Stimulated activated CD8-positive, alpha-beta memory T cell treated with anti-CD3 and anti-CD28 coated beads, Interleukin-4, amount 100 ng/mL, for 4 hours (primary cell): Measurements from ENCODE around the gene RAB26.

Experiments
- DNase-seq, 2 donors: peaks; one replicate each; pipeline ENCODE4 v3.0.0-alpha.2; 2020; ENCODE audit warnings: low read depth in 2 of 2, low spot score in 1 of 2

The RAB26 gene

DNA sequence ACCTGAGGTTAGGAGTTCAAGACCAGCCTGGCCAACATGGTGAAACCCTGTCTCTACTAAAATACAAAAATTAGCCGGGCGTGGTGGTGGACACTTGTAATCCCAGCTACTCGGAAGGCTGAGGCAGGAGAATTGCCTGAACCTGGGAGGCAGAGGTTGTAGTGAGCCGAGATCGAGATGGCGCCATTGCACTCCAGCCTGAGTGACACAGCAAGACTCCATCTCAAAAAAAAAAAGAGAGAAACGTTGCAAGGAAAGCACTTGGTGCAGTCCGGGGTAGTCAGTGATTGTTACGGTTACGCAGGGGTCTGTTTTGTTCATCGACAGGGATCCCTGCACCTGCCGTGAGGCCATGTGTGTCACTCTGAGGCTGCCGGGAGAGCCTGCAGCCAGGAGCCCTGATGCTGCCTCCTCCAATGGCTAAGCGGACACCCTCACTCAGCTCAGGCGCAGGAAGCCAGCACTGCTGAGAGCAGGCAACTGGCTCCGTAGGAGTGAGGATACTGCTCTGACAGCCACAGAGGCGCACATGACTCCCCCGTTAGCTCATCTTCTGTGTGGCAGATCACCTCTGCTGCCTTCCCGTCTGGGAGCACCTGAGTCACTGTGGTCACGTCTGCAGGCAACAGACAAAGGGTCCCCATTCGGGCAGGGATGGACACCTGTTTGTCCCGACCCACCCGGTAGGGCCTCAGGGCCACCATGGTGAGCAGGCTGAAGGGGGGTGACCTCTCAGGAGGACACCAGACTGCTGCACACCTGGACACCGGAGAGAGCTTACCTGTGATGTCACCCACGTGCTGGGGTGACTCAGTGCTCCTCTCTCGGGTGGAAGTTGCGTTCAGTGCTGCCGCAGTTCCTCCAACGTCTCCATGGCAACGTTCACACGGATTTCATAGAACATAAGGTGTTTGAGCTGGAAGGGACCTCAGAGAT, 5.2 kb upstream of the RAB26 start:
- no peak for DNase-seq

GRCh38 chr16:2143878-2144485, 4.4 kb upstream of the RAB26 start:
- DNase-seq: no peak

DNA sequence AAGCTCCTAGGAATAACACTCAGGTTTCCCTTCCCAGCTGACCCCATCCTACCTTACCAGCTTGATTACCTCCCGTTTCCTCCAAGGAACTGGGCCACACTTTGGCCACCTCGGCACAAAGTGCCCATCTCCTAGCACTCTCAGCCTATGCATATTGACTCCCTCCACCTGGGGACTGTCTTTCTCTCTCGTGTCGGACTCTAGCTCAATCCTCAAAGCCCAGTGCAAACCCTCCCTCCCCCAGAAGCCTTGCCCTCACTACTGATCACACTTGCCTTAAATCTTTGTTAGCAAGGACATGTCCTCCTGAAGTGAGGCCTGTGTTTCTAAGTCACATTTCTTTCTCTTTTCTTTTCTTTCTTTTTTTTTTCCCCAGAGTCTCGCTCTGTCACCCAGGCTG, 2.6 kb upstream of the RAB26 start:
- no peak for DNase-seq

DNA sequence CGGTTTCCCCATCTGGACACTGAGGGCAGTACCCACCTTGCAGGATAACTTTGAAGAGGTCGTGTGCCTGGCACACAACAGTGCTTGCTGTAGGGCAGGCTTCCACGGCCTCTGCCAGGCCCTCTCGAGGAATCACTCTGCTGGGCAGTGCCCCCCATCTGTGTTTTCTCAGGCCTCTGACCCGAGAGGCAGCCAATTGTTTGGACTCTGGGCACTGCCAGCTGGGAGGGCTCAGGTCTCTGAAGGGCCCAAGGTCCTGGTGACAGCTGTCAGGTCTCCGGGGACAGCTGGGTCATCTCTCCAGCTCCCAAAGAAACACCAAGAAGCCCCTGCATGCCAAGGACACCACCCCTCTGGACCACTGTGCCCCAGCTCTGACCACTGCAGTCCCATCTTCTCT, 1.0 kb upstream of the RAB26 start:
- no peak for DNase-seq

GRCh38 chr16:2148714-2149629, 547 bp downstream of the RAB26 start:
- no peak for DNase-seq

DNA sequence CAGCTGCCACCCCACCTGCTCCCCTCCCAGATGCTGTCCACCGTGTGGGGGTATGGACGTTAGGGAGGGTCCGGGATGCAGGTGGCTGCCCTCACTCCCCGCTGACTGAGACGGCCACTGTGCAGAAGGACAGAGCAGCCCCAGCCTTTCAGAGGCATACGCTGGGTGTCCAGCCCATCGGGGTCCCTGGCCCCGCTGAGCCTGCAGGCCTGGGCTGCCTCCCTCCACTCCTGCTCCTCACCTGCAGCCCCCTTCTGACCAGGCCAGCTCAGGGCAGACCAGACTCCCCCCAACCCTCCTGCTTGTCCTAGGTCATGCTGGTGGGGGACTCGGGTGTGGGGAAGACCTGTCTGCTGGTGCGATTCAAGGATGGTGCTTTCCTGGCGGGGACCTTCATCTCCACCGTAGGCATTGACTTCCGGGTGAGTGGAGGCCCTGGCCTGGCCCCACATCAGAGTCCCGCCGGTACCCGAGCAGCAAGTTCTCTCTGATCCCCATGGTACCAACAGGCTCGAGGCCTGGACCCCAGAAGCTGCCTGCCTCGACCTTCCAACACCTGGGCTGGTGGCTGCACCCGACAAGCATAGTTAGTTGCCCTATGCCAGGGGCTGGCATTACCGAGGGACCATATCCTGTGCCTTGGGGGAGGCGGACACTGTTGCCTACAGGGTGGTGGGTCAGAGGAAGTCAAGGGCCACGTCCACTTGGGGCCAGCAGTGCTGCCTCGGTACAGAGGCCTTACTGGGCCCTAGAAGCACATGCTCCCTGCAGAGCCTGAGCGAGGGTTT, 1.4 kb downstream of the RAB26 start:
- DNase-seq: no peak

- no peak for DNase-seq
These were observed 2.2 kb downstream of the RAB26 start for GRCh38 chr16:2150418-2151187.

- DNase-seq: no peak
These were observed 3.0 kb downstream of the RAB26 start for GRCh38 chr16:2151188-2152091.

DNA sequence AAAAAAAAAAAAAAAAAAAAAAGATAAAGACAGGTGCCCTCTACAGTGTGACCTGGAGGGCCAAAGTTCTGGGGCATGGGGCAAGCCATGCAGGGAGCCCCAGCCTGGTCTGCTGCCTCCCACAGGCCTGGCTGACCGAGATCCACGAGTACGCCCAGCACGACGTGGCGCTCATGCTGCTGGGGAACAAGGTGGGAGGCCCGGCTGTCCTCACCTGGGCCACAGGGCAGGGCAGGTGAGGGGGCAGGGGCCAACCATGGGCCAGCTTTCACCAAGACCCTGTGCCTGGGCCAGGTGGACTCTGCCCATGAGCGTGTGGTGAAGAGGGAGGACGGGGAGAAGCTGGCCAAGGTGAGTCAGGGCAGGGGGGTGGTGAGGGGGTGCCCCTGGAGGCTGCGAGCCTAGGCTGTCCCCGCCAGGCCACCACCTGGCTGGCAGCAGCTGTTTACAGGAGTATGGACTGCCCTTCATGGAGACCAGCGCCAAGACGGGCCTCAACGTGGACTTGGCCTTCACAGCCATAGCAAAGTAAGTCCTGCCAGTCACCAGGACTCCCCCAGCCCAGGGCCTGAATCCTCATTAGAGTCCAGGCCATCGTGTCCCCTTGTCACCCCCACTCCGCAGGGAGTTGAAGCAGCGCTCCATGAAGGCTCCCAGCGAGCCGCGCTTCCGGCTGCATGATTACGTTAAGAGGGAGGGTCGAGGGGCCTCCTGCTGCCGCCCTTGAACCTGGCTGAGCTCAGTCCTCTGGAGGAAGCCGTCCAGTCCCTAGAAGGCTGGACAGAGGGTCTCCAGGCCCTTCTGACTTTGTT, 4.5 kb downstream of the RAB26 start:
- DNase-seq: no peak

DNA sequence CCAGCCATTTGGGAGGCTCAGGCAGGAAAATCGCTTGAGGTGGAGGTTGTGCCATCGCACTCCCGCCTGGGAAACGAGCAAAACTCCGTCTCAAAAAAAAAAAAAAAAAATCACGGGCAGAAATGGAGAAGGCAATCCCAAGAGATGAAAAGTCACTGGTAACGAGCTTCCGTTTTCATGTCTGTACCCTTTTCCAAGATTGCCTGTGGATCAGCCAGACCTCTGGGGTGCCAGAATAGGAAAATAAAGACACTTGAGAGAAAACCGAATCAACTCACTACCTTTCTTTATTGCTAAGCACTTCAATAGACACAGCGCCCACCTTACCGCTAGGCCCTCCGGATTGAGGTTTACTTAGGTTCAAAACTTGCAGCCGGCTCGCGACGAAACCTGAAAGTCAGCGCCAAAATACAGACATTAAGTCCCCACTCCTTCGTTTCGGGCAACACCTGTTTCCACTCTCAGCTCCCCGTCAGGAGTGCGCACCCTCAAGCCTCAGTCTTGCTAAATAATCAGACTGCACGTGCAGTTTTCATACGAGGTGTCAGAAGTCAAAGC, 6.2 kb downstream of the RAB26 start:
- DNase-seq: no peak

DNA sequence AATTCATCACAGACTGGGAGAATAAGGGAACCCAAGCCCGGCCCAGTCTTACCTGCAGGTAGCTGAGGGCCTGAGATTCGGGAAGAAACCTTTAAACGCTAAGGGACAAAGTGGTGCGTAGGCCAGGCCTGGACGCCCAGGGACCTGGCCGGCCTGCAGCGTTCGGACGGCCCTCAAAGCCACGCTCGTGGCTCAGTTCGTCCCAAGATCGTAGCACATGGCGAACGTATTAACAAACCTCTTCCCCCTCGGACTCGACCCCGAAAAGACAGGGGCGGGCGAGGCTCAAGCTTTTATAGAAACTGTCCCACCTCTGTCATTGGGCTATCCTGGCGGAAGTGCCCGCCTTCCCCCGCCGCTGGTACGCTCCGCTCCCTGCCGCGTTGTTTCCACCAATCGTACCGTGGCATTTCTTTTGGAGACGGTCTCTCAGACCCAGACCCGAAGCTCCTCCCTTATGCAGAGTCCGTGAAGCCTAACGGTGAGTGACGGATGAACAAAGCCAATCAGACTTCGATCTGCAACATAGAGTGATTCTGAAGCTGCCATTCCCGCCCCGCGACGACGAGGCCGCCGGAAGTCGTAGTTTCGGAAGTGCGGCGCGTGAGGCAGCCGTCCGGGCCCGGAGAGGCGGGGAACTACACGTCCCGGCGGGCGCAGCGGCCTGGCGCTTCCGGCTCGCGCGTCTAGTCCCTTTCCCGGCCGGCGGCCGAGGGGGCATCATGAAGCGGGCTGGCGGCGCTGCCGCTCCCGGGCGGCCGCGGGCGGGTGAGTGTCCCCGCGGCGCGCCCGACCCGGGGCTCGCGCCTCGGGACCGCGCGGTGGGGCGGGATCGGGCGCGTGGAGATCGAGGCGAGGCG, 6.9 kb downstream of the RAB26 start, which contains the start of gene TRAF7:
Gene TRAF7, plus strand, starts transcription at position 692 of the 860 bp plus-strand sequence. CDS start 8,139 bp downstream, outside the sequence.
- peak; percentile 89 to 93 for DNase-seq

DNA sequence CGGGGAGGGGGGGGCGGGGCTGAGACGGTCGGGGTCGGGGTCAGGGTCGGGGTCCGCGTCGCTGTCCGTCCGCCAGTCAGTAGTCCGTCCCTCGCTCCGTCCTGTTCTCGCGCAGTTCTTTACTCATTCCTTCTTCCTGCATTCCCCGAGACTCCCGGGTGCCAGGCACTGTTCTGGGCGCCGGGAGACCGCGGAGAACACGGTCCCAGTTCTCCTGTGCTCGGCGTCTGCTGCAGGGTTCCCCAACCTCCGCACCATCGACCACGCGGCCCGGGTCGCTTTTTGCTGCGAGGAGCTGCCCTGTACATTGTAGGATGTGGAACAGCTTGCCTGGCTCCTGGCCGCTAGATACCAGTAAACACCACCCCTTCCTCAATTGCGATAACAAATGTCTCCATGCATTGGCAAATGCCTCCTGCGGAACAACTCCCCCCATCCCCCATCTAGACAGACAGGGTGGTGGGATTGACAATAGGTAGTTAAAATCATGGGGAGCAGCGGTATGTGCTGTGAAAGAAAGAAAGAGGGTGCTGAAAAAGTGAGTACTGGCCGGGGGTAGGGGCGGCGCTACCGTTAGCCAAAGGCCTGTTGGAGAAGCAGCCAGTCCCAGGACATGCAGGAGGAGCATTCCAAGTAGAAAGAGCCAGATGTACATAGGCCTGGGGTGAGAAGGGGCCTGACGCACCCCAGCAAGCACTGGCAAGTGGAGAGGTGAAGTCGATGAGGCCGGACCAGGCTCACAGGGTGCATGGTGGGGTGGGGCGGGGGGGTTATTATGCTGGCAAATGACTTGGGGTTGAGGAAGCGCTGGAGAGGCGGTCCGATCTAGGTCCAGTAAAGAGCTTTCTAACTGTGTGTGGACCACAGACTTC, 7.8 kb downstream of the RAB26 start:
- DNase-seq: no peak

DNA sequence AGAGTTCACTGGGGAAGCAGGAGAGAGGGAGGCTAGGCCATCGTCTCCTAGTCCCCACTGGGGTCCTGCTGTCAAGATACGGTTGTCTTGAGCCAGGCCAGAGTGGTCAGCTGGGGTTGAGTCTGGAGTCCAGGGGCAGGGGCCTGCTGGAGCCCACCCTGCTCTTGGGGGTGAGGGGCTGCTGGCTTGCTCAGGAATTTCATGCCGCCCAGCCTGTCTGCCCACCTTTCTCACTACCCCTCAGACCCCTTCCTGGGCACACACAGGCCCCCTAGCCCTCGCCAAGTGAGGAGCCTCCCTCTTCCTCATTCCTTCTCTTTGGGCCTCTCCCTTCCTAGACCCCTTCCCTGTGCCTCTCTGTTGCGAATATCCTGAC, 8.4 kb downstream of the RAB26 start:
- DNase-seq: no peak

DNA sequence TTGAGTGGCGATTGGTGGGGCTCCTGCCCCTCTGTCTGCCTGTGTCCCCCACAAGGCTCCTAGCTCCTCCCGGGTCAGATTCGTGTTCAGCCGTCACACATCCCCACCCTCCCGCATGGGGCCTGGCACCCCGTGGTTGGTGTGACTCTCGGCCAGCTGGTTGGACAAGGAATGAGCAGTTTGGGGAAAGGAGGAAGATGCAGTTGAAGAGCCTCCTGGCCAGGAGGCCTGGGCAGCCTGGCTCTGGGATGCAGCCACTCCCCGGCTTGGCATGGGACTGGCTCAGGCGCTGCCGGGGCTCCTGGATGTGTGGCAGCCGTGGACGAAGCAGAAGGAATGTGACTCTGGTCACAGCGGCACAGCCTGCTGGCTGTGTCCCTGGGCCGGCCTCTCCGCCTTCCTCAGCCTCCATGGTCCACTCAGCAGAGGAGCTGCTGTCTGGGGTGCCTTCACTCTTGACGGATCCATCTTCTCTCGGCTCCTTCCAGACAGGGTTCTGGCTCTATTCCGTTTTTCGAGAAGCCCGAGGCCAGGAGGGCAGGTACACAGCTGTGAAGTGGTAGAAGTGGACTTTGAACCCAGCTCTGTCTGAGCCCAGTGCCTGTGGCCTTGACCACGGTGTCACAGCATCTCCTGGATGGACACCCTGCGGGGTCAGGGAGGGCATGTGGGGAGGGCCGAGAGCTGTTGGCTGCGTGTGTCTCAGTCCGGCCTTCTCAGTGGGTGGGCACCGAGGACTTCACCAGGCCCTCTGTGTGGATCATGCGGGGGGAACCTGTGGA, 9.2 kb downstream of the RAB26 start:
- DNase-seq: no peak

GRCh38 chr16:2158262-2158638, 9.8 kb downstream of the RAB26 start:
- DNase-seq: no peak
